ENCODE measurements around the gene CEBPB. TPM values are rescaled to one million over a fixed set of nuclear protein-coding genes. Genes with fewer than 3 reads are reported as not detected.
"Not testable (repeated sequence)": the region's sequence is repeated elsewhere in the genome, so short reads cannot be mapped to it uniquely, and the experiment has no call there.

The CEBPB gene
- total RNA-seq, 1 donor from 2014 or later = 33.8 TPM

DNA sequence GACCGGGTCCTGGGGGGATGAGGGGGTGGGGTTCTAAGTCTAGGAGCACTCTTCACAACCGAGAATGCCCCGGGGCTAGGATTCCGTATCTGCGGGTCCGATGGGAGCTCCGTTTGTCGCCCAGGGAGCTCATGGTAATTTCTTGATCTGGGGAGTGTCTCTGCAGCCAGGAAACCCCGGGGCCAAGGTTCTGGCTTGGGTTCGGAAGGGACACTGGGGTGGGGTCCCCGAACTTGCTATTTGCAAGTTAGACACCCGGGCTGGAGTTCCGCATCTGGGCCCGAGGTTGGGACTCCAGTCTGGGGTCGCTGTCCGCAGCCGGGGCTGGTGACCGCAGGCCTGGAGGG, 37.5 kb upstream of the CEBPB start:
- H3K4me1 Mint-ChIP-seq (ENCODE audit: low read depth, unreplicated experiment) = peaks cover 20% of the 10 kb centered on the region
- FAIRE-seq = no peak

DNA sequence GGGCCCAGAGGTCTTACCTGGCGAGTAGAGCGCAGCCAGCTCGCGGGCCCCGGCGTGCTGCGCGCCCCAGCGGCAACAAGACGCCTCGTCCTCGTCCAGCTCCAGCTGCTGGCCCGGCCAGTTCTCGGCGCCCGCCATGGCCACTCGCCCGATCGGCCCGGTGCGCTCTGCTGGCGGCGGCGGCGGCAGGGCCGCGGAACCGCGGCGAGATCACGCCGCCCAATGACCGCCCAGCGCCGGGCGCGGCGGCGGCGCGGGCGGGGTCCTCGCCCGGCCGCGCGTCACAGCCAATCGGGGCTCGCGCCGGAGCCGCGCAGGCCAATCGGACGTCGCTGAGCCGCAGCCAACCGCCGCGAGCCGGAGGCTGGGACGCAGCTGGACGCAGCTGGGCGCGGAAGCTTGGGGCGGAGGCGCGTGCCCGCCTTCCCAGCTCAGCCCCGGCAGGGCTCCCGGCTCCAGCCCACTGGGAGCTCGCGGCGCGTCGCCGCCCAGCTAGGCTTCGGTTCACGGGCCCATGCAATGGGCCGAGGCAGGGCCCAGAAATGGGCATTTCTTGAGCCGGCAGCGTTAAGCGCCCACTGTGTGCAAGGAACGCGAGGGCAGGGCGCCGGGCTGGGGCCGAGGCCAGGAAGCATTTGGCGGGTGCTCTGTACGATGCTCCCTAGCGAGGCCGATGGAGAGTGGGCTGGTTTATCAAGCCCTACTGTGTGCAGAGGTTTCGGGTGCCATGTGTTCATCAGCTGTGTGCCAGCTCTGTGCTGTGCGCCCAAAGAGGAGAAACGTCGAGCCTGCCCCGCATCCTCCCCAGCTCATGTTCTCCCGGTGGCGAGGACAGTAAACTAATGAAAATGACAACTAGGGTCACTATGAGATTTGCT, 36.9 kb upstream of the CEBPB start, which contains the start of gene PEDS1:
Gene PEDS1 (minus strand): TSS at position 224 of the 878 bp plus-strand sequence. CDS start 86 bp downstream, at position 138.
- H3K27me3 ChIP-seq (ENCODE audit: insufficient read depth, low read length) = no peaks in the 10 kb centered on the region
- H3K4me1 ChIP-seq (ENCODE audit: insufficient read depth, low read length) = peaks cover 30% of the 10 kb centered on the region
- H3K9me3 ChIP-seq (ENCODE audit: insufficient read depth, low read depth, low read length) = no peaks in the 10 kb centered on the region
- DNase-seq (ENCODE audit: low read depth) (peak; percentile 80), FAIRE-seq (no peak)
- peak within 1 kb of the TSS; percentile 98 for H3K4me2 ChIP-seq (ENCODE audit: low read length)
- peak within 1 kb of the TSS; percentile 89 for H3K27ac ChIP-seq (ENCODE audit: low read depth, low read length)
- H3K9me3 Mint-ChIP-seq (ENCODE audit: unreplicated experiment) = peaks cover 2% of the 10 kb centered on the region
- H4K20me1 ChIP-seq (ENCODE audit: insufficient read depth, low read length) = peaks cover 38% of the 10 kb centered on the region
- peak within 1 kb of the TSS; percentile 79 for H3K4me3 ChIP-seq (ENCODE audit: insufficient read depth, low read depth, low read length)
- no peaks in the 10 kb centered on the region for H3K36me3 ChIP-seq (ENCODE audit: insufficient read depth, low read length)
- H3K27me3 Mint-ChIP-seq (ENCODE audit: low read depth, unreplicated experiment) = no peaks in the 10 kb centered on the region
- peak within 1 kb of the TSS; percentile 99 for H3K9ac ChIP-seq (ENCODE audit: low read length)
- H3K4me3 Mint-ChIP-seq (ENCODE audit: unreplicated experiment) = peak within 1 kb of the TSS; percentile 95
- peak within 1 kb of the TSS; percentile 92 for H3K27ac Mint-ChIP-seq (ENCODE audit: unreplicated experiment)
- peaks cover 20% of the 10 kb centered on the region for H3K4me1 Mint-ChIP-seq (ENCODE audit: low read depth, unreplicated experiment)
- peaks cover 9% of the 10 kb centered on the region for H3K36me3 Mint-ChIP-seq (ENCODE audit: low read depth, unreplicated experiment)
- TF ChIP-seq CTCF (IDR thresholded peaks at IDR 0.05; ENCODE audit: insufficient read depth, low read depth, low read length) (no peak), EZH2 (IDR thresholded peaks at IDR 0.05; ENCODE audit: insufficient read depth, low read length) (no peak)
- peaks cover 52% of the 10 kb centered on the region for H3K79me2 ChIP-seq (ENCODE audit: insufficient read depth, low read length)
- peak within 1 kb of the TSS; percentile 93 for H2AFZ ChIP-seq (ENCODE audit: low read depth, low read length)

More for the DNA sequence above, 37.5 kb upstream of the CEBPB start:
- Mint-ChIP-seq H3K4me3 (ENCODE audit: unreplicated experiment) (peak overlapping the region; percentile 95), H3K36me3 (ENCODE audit: low read depth, unreplicated experiment) (peaks cover 9% of the 10 kb centered on the region), H3K9me3 (ENCODE audit: unreplicated experiment) (peaks cover 2% of the 10 kb centered on the region), H3K27me3 (ENCODE audit: low read depth, unreplicated experiment) (no peaks in the 10 kb centered on the region), H3K27ac (ENCODE audit: unreplicated experiment) (peak overlapping the region; percentile 92)
- peak overlapping the region; percentile 79 for H3K4me3 ChIP-seq (ENCODE audit: insufficient read depth, low read depth, low read length)
- peak overlapping the region; percentile 99 for H3K9ac ChIP-seq (ENCODE audit: low read length)
- peak overlapping the region; percentile 98 for H3K4me2 ChIP-seq (ENCODE audit: low read length)
- no peaks in the 10 kb centered on the region for H3K27me3 ChIP-seq (ENCODE audit: insufficient read depth, low read length)
- no peak for DNase-seq (ENCODE audit: low read depth)
- peaks cover 34% of the 10 kb centered on the region for H3K4me1 ChIP-seq (ENCODE audit: insufficient read depth, low read length)
- H3K79me2 ChIP-seq (ENCODE audit: insufficient read depth, low read length) = peaks cover 58% of the 10 kb centered on the region
- peak overlapping the region; percentile 89 for H3K27ac ChIP-seq (ENCODE audit: low read depth, low read length)
- H4K20me1 ChIP-seq (ENCODE audit: insufficient read depth, low read length) = peaks cover 42% of the 10 kb centered on the region
- H2AFZ ChIP-seq (ENCODE audit: low read depth, low read length) = peak overlapping the region; percentile 81
- TF ChIP-seq CTCF (IDR thresholded peaks at IDR 0.05; ENCODE audit: insufficient read depth, low read depth, low read length) (no peak), EZH2 (IDR thresholded peaks at IDR 0.05; ENCODE audit: insufficient read depth, low read length) (no peak)
- peaks cover 5% of the 10 kb centered on the region for H3K36me3 ChIP-seq (ENCODE audit: insufficient read depth, low read length)
- H3K9me3 ChIP-seq (ENCODE audit: insufficient read depth, low read depth, low read length) = no peaks in the 10 kb centered on the region

DNA sequence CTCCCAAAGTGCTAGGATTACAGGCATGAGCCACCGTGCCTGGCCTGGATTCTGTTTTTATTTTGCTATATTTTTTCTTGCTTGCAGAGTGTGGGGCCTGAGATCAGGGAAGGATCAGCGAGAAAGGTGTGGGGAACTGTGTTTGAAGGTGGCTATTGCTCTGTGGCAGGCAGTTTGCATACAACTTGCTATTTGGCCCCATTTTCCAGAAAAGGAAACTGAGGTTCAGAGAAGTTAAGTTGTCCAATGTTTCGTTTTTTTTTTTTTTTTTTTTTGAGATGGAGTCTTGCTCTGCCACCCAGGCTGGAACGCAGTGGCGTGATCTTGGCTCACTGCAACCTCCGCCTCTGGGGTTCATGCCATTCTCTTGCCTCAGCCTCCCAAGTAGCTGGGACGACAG, 29.1 kb upstream of the CEBPB start:
- H3K9me3 ChIP-seq (ENCODE audit: insufficient read depth, low read depth, low read length); H3K27ac ChIP-seq (ENCODE audit: low read depth, low read length); FAIRE-seq; H3K27me3 Mint-ChIP-seq (ENCODE audit: low read depth, unreplicated experiment); H3K79me2 ChIP-seq (ENCODE audit: insufficient read depth, low read length); H3K27ac Mint-ChIP-seq (ENCODE audit: unreplicated experiment); H3K4me3 ChIP-seq (ENCODE audit: insufficient read depth, low read depth, low read length); DNase-seq (ENCODE audit: low read depth); H4K20me1 ChIP-seq (ENCODE audit: insufficient read depth, low read length); H3K36me3 ChIP-seq (ENCODE audit: insufficient read depth, low read length); H2AFZ ChIP-seq (ENCODE audit: low read depth, low read length); H3K4me3 Mint-ChIP-seq (ENCODE audit: unreplicated experiment); H3K4me2 ChIP-seq (ENCODE audit: low read length); H3K9me3 Mint-ChIP-seq (ENCODE audit: unreplicated experiment); H3K27me3 ChIP-seq (ENCODE audit: insufficient read depth, low read length); H3K9ac ChIP-seq (ENCODE audit: low read length); H3K36me3 Mint-ChIP-seq (ENCODE audit: low read depth, unreplicated experiment): not testable (repeated sequence)
- H3K4me1 ChIP-seq (ENCODE audit: insufficient read depth, low read length) = peaks cover 20% of the 10 kb centered on the region
- H3K4me1 Mint-ChIP-seq (ENCODE audit: low read depth, unreplicated experiment) = peaks cover 22% of the 10 kb centered on the region

Data from astrocyte (in vitro differentiated cells and primary cell).